DOHH2 (cell line): ENCODE results near the gene FLT3LG.
A peak's percentile ranks its signal among the peaks of the same experiment; 100 is the strongest.

ENCODE experiments used
- EZH2phosphoT487 ChIP-seq: fragments of 200-600 bp; sonication (generic); IDR thresholded peaks from 2 replicates; pipeline ENCODE4 v1.6.1; 2017; ENCODE audit warnings: borderline replicate concordance, mild to moderate bottlenecking, antibody characterized with exemption, low read length, moderate library complexity, mixed read lengths
- TF ChIP-seq, protein P1 (sequence below): fragments of 200-600 bp; sonication (generic); IDR thresholded peaks from one replicate; pipeline ENCODE4 v1.5.1; 2014; ENCODE audit warnings: antibody characterized with exemption, mild to moderate bottlenecking, low read depth, low read length; ENCODE audit not compliant: poor library complexity, severe bottlenecking

DNA sequence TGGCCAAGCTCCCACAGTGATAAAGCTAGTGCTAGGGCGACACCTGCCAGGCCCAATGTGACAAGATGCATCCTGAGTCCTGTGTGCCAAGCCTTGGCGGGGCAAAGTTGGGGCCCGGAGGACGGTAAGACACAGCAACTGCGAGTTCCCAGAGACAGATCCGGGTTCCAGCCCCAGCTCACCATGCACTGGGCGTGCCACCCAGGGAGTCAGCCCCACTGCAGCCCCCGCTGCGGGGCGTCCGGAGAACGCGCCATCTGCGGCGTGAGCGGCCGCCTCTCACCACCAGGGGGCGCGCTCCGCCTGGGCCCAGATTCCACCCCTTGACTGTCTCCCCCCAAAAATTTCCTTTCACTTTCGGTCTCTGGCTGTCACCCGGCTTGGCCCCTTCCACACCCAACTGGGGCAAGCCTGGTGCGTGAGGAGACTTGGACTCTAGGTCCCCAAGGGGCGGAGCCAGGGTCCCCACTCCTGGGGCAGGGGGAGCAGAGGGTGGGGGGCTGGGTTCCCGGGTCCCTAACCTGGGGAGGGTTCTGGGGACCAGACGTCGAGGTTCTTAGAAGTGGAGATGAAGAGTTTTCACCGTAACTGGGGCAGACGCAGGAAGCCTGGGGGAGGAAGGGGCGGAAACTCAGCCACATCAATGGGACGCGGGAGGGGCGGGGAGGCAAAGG, at the start of gene FLT3LG:
- TF ChIP-seq EZH2phosphoT487, result no peak
- TF ChIP-seq, protein P1, sequence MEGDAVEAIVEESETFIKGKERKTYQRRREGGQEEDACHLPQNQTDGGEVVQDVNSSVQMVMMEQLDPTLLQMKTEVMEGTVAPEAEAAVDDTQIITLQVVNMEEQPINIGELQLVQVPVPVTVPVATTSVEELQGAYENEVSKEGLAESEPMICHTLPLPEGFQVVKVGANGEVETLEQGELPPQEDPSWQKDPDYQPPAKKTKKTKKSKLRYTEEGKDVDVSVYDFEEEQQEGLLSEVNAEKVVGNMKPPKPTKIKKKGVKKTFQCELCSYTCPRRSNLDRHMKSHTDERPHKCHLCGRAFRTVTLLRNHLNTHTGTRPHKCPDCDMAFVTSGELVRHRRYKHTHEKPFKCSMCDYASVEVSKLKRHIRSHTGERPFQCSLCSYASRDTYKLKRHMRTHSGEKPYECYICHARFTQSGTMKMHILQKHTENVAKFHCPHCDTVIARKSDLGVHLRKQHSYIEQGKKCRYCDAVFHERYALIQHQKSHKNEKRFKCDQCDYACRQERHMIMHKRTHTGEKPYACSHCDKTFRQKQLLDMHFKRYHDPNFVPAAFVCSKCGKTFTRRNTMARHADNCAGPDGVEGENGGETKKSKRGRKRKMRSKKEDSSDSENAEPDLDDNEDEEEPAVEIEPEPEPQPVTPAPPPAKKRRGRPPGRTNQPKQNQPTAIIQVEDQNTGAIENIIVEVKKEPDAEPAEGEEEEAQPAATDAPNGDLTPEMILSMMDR, result peak; percentile 99
